MCF 10A (cell line): ENCODE results near the gene FRS3. TPM values are rescaled to one million over a fixed set of nuclear protein-coding genes. Genes with fewer than 3 reads are reported as not detected.

ENCODE experiments used
- BruUV-seq: library from RNA; stranded (reverse); fragments of 400-500 nt; replicated peaks from 2 replicates; lab custom pipeline; 2021; lab: Mats Ljungman, UMichigan
- CTCF ChIA-PET: fragments of 300-600 bp; sonication (Branson Sonifier 250); formaldehyde crosslinking; extraction: SDS; loops from one replicate; lab custom pipeline; 2021; ENCODE audit warnings: antibody characterized with exemption, inconsistent platforms; lab: Yijun Ruan, JAX
- POLR2A ChIA-PET: fragments of 300-600, 350-650 bp; sonication (Branson Sonifier 250); formaldehyde crosslinking; extraction: SDS; loops from one replicate; lab custom pipeline; 2020; ENCODE audit warnings: antibody characterized with exemption, inconsistent platforms; lab: Yijun Ruan, JAX
- DNase-seq: peaks from one replicate; pipeline ENCODE4 v3.0.0-alpha.2; 2018; ENCODE audit not compliant: unreplicated experiment
- H3K27ac Mint-ChIP-seq: one replicate; pipeline ENCODE4 v1.8.0; 2022; ENCODE audit warnings: mild to moderate bottlenecking, low read depth, mixed read lengths; ENCODE audit not compliant: unreplicated experiment
- H3K27me3 Mint-ChIP-seq: one replicate; pipeline ENCODE4 v1.8.0; 2022; ENCODE audit warnings: mixed read lengths; ENCODE audit not compliant: insufficient read depth, unreplicated experiment
- H3K36me3 Mint-ChIP-seq: one replicate; pipeline ENCODE4 v1.8.0; 2022; ENCODE audit warnings: mild to moderate bottlenecking, moderate library complexity, mixed read lengths; ENCODE audit not compliant: insufficient read depth, unreplicated experiment
- H3K4me1 Mint-ChIP-seq: one replicate; pipeline ENCODE4 v1.8.0; 2022; ENCODE audit warnings: mixed read lengths; ENCODE audit not compliant: insufficient read depth, unreplicated experiment
- H3K4me3 Mint-ChIP-seq: one replicate; pipeline ENCODE4 v1.8.0; 2022; ENCODE audit warnings: mild to moderate bottlenecking, moderate library complexity, mixed read lengths; ENCODE audit not compliant: unreplicated experiment
- H3K9me3 Mint-ChIP-seq: one replicate; pipeline ENCODE4 v1.8.0; 2022; ENCODE audit warnings: mixed read lengths; ENCODE audit not compliant: unreplicated experiment
- intact Hi-C: fragments of 100-400 bp; cut with micrococcal nuclease; formaldehyde crosslinking; loops from 2 replicates; pipeline ENCODE4 v1.14.1; 2022
- total RNA-seq: library from RNA; stranded (reverse); gene quantifications from 2 replicates; pipeline ENCODE4 v1.2.3, GENCODE V29; 2022
- TF ChIP-seq, protein P1 (sequence below): fragments of 200-600 bp; IDR thresholded peaks from one replicate; pipeline ENCODE4 v1.8.0; 2022; ENCODE audit warnings: antibody characterized with exemption, mild to moderate bottlenecking; ENCODE audit not compliant: unreplicated experiment

FRS3 gene
- total RNA-seq, 1 experiment from 2014 or later, result 3.9 TPM

DNA sequence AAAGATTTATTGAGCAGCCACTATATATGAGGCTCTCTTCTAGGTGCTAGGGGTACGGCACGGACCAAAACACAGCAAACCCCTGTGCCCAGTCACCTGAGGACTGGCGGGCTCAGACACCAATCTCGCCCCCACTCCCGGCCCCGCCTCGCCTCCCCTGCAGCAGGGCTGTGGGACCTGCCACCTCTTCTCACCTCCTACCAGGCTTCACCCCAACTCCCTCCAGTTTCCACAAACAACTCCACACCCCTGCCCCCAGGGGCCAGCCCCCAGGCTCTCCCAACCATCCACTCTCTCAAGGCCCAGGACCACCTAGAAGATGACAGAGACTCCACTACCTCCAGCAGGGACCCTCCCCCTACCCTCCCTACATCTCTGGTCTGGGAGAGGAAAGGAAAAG is 50.7 kb downstream of the FRS3 start:
- H3K36me3 Mint-ChIP-seq, result no peaks in the 10 kb centered on the region
- POLR2A ChIA-PET, result interaction anchor here (0.6 kb wide), 1 partner anchor 1898 kb away, joined by 3 read pairs; no protein-coding TSS in a partner anchor
- TF ChIP-seq, protein P1, sequence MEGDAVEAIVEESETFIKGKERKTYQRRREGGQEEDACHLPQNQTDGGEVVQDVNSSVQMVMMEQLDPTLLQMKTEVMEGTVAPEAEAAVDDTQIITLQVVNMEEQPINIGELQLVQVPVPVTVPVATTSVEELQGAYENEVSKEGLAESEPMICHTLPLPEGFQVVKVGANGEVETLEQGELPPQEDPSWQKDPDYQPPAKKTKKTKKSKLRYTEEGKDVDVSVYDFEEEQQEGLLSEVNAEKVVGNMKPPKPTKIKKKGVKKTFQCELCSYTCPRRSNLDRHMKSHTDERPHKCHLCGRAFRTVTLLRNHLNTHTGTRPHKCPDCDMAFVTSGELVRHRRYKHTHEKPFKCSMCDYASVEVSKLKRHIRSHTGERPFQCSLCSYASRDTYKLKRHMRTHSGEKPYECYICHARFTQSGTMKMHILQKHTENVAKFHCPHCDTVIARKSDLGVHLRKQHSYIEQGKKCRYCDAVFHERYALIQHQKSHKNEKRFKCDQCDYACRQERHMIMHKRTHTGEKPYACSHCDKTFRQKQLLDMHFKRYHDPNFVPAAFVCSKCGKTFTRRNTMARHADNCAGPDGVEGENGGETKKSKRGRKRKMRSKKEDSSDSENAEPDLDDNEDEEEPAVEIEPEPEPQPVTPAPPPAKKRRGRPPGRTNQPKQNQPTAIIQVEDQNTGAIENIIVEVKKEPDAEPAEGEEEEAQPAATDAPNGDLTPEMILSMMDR, result no peak

DNA sequence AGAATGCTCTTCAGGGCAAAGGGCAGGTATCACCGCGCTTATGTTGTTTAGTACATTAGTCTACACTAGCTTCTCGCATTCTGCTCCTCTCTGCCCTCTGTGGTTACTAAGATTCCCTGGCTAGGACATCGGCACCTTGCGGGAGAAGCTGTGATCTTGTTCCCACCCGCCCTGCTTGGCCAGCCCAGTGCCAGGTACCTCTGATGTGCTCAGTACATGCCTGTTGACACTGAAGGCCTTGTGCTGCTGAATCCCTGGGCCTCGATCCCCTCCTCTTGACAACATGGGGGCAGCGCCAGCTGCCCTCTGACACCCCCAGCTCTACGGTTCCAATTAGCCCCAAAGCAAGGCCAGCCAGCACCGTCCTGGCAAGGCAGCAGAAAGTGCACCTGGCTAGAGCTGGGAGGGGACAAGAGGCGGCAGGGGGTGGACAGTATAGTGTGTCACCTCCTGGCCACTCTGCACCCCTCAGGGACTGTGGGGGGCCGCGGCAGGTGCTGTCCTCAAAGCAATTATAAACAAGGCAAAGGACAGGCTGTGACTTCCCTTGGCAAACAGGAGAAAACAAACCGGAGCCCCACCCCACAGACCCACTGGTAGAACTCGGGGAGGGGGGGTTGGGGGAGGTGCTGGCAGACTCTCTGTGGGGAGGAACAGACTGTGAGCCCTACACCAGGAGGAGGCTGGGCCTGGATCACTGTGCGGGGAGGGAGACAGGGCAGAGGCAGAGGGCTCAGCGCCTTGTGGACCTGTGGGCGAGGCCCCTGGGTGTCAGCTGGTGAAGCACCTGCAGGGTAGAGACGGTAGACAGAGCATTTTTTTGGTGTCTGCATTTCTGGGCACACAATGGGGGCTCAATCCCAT is 51.4 kb downstream of the FRS3 start:
- no peak overlapping the region for H3K27ac Mint-ChIP-seq
- ChIA-PET POLR2A (no interaction called here), CTCF (no interaction called here)
- intact Hi-C loops, result no loop called here
- peaks cover 6% of the 10 kb centered on the region for H3K36me3 Mint-ChIP-seq
- no peaks in the 10 kb centered on the region for H3K27me3 Mint-ChIP-seq
- no peaks in the 10 kb centered on the region for H3K9me3 Mint-ChIP-seq
- H3K4me3 Mint-ChIP-seq, result no peak overlapping the region
- DNase-seq, result no peak
- H3K4me1 Mint-ChIP-seq, result peaks cover 36% of the 10 kb centered on the region
- BruUV-seq, result no TSS peak
- TF ChIP-seq, protein P1, result no peak

More for the DNA sequence above, 50.7 kb downstream of the FRS3 start:
- Mint-ChIP-seq H3K27me3 (no peaks in the 10 kb centered on the region), H3K9me3 (no peaks in the 10 kb centered on the region), H3K4me3 (no peak overlapping the region), H3K4me1 (peaks cover 30% of the 10 kb centered on the region), H3K27ac (no peak overlapping the region)
- intact Hi-C loops, result no loop called here
- CTCF ChIA-PET, result no interaction called here
- no peak for DNase-seq
- no TSS peak for BruUV-seq

DNA sequence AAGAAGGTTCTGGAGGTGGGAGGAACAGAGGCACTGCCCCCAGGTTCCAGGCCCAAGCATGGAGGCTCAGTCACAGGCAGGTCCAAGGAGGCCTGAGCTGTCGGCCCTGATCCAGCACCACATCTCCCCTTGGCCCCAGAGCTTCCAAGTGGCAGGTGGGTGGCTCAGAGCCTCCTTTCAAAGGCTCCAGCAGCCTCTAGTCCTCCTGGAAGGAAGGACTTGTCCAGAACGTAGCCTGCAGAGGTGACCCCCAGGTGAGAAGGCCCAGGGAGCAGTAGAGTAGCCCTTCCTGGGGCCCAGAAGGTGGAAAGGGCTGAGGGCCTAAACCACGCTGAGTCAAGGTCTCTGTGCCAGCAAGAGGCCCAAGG is 52.0 kb downstream of the FRS3 start:
- H3K9me3 Mint-ChIP-seq, result no peaks in the 10 kb centered on the region
- H3K36me3 Mint-ChIP-seq, result peaks cover 6% of the 10 kb centered on the region
- peaks cover 42% of the 10 kb centered on the region for H3K4me1 Mint-ChIP-seq
- no peak overlapping the region for H3K27ac Mint-ChIP-seq
- no peak overlapping the region for H3K4me3 Mint-ChIP-seq
- TF ChIP-seq, protein P1, result no peak
- DNase-seq, result no peak
- intact Hi-C loops, result no loop called here
- no peaks in the 10 kb centered on the region for H3K27me3 Mint-ChIP-seq
- POLR2A ChIA-PET, result no interaction called here
- BruUV-seq, result no TSS peak
- CTCF ChIA-PET, result no interaction called here

DNA sequence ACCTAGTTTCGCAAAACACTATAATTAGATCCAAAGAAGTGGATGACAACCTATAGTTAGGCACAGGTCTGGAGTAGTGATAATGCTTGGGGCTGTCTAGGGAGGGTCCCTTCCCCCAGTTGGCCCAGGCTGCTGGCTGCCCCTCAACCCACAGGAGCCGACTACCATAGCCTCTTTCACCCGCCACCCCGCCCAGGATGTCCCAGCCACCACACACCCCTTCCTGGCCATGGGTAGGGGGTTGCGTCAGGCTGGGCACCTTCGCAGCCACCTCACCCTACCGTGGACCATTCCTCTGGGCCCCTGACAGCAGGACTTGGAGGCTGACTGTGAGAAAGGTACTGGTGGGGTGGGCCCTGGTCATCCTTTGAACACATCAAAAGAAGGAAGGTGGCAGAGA is 52.8 kb downstream of the FRS3 start:
- H3K9me3 Mint-ChIP-seq, result no peaks in the 10 kb centered on the region
- H3K27ac Mint-ChIP-seq, result no peak overlapping the region
- no peaks in the 10 kb centered on the region for H3K27me3 Mint-ChIP-seq
- H3K4me1 Mint-ChIP-seq, result peaks cover 42% of the 10 kb centered on the region
- intact Hi-C loops, result no loop called here
- no TSS peak for BruUV-seq
- POLR2A ChIA-PET, result no interaction called here
- DNase-seq, result no peak
- TF ChIP-seq, protein P1, result no peak
- CTCF ChIA-PET, result no interaction called here
- H3K36me3 Mint-ChIP-seq, result peaks cover 6% of the 10 kb centered on the region
- H3K4me3 Mint-ChIP-seq, result no peak overlapping the region
